ENCODE data around the gene CRYBG3.

CRYBG3 gene

DNA sequence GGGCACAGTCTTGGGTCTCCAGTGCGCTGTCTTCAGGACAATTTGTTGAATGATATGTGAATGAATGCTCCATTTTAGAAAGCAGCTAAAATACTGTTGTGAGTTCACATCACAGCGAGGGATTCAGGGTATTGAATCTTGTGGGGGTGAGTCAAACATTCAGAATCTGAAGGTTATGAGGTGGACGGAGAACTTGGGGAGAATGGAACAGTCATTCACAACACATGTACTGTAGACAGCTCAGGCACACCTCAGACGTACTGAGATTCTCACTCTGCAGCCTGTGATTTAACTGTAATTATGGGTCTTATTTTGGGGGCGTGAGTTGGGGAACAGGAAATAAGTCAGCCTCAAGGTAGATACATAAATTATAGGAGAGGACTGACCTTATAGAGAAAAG, 13.9 kb downstream of the CRYBG3 start:
- DNase-seq (ENCODE audit: low read depth in 2 of 2, low spot score in 1 of 2) = no peak

DNA sequence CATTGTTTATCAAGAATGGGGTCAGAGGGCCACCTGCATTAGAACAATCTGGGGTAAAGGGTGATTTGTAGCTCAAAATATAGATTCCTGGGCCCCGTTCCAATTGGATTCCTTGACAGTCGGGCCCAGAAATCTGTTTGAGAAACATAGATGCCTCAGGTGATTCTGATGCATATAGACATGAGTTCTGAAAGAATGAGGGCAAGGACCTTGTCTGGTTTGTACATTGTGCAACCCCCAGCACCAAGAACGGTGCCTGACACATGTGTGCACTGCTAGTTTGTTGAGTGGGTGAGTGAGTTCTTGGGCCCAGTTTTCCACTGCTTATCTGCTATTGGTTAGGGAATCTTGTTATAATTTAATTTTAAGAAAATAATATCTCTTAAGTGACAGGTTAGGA, 16.6 kb downstream of the CRYBG3 start:
- no peak for DNase-seq (ENCODE audit: low read depth in 2 of 2, low spot score in 1 of 2)

DNA sequence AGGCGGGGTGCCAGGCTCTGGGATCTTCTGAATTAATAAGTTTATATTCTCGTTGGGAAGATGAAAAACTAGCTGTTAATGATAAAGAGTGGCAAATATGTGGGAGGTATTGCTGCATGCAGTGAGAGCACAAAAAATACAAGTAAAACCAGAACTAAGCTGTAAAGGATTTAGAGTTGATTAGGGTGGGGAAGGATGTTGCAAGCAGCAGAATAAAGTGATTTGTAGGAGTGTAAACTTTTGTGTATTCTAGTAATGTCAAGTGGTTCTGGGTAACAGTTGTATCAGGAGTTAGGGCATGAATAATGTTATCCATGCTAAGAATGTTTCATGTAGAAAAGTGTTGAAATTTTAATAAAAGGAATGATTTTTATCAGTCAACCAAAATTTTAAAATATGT, 18.1 kb downstream of the CRYBG3 start:
- no peak for DNase-seq (ENCODE audit: low read depth in 2 of 2, low spot score in 1 of 2)

DNA sequence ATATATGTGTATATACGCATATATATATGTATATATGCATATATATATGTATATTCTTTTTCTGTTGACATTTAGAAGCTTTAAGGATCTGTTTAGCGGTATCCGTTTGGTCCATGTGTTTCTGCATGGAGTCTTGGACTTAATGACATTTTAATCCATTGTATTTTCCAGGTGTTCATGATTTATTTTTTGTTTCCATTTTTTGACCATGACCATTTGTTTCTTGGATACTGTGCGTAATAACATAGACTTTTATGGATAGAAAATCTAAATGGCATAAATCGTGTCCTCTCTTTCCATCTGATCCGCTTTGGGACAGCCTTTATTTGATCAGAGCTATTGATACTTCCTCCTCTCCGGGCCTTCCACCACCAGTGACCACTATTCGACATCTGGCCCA, 19.5 kb downstream of the CRYBG3 start:
- no peak for DNase-seq (ENCODE audit: low read depth in 2 of 2, low spot score in 1 of 2)

DNA sequence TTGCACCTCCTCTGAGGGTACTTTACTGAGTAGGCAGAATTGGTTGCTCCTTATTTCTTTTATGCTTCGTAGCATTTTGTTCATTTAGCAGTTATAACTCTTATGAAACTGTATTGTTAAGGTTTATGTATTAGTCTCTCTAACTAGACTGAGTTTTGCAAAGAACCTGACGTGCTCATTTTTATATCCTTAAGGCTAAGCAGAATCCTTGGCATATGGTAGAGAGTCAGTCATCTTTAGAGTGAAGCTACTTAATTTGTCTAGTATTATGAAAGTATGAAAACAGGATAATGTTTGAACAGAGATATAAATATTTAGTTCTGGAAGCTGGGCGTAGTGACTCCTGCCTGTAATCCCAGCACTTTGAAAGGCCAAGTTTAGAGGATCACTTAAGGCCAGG, 20.1 kb downstream of the CRYBG3 start:
- no peak for DNase-seq (ENCODE audit: low read depth in 2 of 2, low spot score in 1 of 2)

DNA sequence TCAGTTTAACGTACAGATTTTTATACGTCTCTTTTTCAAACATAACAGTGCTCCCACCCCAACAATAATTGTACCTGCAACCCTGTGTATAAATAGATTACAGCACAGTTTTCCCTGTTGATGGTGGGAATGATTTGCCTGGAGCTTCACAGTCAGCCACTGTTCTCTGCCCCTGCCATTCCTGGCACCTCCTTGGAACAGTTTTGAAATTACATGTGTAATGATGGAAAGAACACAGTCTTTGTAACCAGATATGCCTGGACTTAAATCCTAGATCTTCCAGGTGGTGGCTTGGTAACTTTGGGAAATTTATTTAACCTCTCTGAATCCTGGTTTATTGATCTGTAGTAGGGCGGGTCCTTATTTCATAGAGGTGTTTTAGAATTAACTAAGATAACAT, 27.0 kb downstream of the CRYBG3 start:
- DNase-seq (ENCODE audit: low read depth in 2 of 2, low spot score in 1 of 2) = no peak

DNA sequence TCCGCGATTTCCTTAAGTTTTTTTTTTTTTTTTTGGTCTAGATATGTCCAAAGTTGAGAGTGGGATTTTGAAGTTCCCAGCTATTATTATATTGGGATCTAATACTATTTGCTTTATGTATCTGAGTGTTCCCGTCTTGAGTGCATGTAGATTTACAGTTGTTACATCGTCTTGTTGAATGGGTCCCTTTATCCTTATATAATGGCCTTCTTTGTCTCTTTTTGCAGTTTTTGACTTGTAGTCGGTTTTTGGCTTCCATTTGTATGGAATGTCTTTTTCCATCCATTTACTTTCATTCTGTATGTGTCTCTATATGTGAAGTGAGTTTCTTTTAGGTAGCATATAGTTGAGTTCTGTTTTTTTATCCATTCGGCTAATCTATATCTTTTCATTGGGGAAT, 35.6 kb downstream of the CRYBG3 start:
- no peak for DNase-seq (ENCODE audit: low read depth in 2 of 2, low spot score in 1 of 2)

DNA sequence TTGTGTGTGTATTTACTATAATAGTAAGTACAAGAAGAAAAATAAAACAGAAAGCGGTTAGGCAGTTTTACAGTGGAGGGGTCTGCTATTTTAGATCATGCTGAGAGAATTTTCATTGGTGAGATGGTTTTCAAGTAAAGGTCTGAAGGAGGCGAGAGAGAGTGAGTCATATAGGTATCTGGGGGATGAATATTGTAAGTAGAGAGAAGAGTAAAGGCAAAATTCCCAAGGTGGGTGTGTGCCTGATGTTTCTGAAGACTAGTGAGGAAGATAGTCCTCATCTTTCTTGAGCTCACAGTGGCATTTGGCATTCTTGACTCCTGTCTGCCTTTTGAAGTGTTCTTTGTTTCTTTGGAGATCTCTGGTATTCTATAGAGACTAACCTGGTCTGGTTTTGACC, 38.6 kb downstream of the CRYBG3 start:
- no peak for DNase-seq (ENCODE audit: low read depth in 2 of 2, low spot score in 1 of 2)

DNA sequence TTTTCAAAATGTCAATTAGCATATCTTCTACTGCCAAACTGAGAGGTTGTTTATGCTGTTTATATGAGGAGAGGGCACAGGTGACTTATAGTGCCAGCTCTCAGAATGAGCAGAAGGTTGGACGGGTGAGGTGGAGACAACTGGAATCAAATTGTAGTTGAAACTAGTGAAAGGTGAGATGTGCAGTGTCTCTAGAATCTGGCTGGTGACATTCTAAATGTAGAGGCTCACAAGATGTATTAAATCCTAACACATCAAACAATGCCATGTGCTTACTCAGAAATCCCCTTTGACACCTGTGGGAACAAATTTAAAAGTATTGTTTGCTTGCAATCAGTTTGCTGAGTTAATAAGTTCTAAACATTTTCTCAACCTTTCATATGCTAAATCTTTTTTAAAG, 40.8 kb downstream of the CRYBG3 start:
- no peak for DNase-seq (ENCODE audit: low read depth in 2 of 2, low spot score in 1 of 2)

DNA sequence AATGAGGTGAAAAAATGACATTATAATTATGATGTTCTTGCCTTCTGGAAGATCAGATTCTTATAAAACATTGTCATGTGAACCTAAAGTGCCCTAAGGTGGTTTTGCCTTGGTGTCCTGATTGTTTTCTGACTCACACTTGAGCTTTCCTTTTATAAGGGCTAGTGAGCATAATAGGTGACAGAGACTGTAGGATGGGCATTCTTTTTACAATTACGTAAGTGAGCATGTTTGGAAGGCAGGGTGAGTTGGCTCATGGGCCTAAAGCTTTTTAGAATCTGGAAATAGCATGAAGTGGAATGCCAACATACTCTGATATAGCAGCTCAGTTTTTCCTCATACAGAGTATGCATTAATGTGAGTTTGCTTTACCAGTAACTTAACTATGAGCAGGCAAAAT, 41.2 kb downstream of the CRYBG3 start:
- DNase-seq (ENCODE audit: low read depth in 2 of 2, low spot score in 1 of 2) = no peak

DNA sequence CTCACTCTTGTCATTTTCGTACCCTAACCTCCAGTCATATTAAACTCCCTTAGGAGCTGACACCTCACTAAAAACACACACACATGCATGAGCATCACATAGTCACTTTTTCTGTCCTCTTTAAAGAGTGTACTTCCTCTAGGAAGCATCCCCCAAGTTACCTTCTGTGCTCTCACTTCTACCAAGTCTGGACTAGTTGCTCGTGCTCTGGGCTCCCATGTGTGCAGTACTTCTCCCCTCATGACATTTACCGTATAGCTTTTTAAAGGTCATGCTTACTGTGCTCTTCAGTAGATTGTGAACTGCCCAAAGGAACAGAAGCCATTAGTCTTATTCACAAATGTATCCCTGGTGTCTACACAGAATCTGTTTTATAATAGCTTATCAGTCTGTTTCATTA, 42.0 kb downstream of the CRYBG3 start:
- no peak for DNase-seq (ENCODE audit: low read depth in 2 of 2, low spot score in 1 of 2)

DNA sequence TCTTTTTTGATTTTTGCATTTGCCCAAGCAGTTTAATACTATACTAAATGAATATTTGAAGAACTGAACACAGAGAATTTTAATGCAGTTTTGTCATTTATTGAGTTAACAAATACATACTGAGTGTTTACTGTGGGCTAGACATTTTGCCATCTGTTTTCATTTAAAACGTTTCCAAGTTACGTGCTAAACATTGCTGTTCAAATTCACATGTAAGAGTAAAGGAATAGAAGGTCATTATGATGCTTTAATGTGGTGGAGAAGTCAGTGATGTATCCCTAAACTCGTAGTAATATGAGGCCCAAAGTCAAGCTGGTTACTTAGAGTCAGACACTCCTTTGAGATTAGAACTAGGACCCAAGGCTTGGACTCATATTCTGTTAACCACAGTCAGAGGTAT, 49.4 kb downstream of the CRYBG3 start:
- DNase-seq (ENCODE audit: low read depth in 2 of 2, low spot score in 1 of 2) = no peak

DNA sequence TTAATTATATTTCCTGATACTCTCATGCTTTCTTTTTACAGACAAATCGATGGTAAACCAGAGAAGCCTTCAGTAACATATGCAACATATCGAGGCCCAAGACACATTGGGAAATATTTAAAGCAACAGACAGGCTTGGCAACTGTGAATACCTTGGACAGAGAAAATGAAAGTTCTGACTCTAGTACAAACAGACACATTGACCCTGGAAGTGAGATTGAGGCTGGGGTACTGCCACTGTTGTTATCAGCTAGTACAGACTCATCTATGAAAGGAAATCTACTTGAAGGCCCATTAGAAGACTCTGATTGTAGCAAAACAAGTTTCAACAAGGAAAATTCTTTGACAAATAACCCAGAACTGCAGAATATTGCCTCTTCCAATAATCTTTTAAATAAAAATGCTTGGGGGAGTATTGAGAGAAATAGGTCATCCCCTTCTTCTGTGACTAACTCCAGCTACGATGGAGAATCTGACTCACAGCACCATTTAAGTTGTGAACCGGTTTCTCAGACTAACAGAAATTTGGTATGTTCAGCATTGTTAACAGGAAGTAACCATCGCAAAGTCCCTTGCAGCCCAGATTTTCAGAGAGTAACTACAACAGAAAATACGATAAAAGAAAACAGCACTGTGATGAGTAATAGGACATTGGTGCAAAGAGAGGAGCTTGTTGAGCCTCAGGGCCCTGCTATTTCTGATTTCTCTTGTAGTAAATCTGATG, 50.2 kb downstream of the CRYBG3 start:
- no peak for DNase-seq (ENCODE audit: low read depth in 2 of 2, low spot score in 1 of 2)

DNA sequence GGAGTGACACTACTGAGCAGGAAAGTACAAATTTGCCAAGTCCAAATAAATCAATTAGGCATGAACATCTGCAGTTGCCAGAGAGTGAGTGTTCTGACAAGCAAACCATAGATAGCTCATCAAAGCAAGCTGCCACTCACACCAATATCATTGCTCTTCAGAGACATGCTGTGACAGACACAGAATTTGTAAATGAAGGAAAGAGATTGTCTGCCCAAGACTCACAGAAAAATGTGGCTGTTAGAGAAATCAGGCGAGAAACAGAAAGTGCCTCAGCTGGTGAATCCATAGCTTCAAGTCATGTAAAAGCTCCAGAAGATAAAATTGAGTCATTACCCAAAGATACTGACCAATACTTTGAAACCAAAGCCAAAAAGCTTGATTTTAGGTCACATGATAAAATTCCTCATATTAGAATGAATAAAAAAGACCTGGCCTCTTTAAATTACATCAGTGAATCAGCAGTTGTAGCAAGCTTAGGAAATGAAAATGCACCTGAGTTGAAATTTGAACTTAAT, 50.8 kb downstream of the CRYBG3 start:
- no peak for DNase-seq (ENCODE audit: low read depth in 2 of 2, low spot score in 1 of 2)

DNA sequence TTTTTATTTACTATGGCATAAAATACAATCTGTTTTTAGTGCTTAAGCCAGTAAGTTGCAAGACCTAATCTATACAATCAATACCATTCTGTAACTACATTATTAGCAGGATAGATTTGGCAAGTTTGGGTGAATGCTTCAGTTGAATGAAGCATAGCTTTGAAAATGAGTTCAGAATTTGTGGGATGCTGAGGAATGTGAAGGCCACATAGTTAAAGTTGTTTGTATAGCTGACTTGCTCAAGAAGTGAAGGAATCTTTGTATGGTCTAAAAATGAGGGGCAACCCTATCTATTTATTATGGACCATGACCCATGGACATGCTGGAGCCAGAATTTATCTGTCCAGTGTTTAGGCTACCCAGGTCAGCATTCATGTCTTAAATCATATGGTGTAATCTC, 58.5 kb downstream of the CRYBG3 start:
- DNase-seq (ENCODE audit: low read depth in 2 of 2, low spot score in 1 of 2) = no peak

DNA sequence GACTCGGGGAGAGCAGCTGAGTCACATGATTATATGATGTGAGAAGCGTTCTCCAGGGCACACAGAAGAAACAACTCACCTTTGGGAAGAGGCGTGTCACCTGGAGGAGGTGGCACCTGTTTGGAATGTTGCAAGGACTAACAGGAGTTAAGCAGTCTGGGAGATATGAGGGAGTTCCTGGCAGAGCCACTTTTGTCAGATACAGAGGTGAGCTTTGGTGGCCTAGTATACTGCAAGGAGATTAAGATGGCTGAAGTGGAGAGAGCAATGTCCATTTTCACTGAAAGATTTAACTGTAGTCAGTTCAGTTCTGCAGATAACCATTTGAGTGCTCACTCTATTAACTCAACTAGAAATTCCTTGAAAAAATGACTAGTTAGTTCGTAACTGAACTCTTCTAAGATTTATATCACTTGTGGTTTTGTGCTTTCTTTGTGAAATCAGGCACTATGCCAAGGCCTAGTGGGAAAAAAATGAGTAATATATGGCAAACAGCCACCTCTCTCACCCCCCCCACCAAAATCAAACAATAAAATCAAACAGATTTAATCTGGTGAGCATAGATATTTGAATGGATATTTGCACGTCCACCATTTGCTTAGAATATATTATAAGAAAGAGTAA, 61.3 kb downstream of the CRYBG3 start:
- DNase-seq (ENCODE audit: low read depth in 2 of 2, low spot score in 1 of 2) = no peak

DNA sequence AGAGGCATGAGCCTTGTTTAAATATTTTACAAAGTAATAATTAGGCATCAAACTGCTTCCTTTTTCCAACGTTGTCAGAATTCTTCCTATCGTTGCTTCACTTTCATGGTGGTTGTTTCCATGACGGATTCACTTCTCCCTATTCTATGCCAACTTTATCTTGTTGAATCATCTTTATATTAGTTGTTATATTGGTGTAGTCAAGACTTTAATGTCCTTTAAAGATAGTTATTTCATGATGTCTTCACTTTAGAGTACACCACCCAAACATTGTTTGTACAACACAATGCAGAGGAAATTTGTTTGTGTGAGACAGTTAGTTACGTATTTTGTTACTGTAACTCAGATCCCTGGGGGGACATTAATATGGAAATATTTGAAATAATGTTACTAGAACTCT, 61.9 kb downstream of the CRYBG3 start:
- no peak for DNase-seq (ENCODE audit: low read depth in 2 of 2, low spot score in 1 of 2)

DNA sequence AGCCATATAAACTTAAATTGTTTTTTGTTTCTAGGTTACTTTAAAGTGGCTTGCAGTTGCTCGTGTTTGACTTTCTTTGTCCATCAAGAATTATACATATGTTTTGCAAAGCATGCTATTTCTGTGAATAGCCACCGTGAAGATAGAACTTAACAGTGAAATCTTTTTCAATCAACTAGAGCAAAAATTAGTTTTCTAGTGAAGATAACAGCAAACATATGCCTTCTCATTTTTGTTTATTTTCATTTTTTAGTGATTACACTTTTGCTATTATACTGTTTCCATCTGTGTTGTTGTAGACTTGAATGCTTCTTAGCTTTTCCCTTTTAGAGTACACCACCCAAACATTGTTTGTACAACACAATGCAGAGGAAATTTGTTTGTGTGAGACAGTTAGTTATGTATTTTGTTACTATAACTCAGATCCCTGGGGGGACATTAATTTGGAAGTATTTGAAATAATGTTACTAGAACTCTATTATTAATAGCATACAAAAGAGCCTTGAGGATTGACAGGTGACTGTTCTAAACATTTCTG, 62.8 kb downstream of the CRYBG3 start:
- no peak for DNase-seq (ENCODE audit: low read depth in 2 of 2, low spot score in 1 of 2)

DNA sequence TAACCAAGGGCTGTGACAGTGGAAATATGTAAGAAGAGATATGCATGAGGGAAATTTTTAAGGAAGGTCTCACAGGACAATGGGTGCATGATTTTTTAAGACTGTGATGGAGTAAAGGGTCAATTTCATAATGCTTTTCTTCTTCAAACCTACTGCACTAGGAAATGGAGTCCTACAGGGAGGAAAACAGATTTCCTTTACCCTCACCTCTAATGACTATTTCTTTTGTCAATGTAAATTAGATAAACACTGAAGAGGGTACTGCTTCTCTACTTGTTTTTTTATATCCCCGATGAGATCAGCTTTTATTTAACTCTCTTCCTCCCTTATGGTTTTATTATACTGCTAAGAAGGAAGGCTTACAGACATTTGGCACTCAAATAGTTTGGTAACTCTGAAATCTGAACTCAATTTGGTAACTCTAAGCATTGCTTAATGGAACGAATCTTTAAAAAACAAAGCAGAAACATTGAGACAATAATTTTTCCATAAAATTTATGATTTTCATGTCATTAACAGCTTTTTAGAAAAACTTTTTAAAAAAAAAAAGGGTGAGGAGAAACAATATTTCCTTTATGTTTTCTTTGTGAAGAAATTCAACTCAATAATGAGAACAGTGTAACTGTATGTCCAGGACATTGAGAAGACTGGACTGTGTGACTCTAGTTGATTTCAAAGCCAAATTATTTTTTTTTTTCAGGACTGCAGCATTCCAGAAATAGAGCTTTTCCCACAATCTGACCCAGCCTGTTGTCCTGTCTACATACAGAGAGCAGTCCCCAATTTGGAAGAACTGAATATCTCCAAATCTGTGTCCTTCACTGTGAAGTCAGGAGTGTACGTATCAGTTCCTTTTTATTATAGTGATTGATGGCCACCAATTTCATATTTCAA, 64.4 kb downstream of the CRYBG3 start:
- DNase-seq (ENCODE audit: low read depth in 2 of 2, low spot score in 1 of 2) = no peak

DNA sequence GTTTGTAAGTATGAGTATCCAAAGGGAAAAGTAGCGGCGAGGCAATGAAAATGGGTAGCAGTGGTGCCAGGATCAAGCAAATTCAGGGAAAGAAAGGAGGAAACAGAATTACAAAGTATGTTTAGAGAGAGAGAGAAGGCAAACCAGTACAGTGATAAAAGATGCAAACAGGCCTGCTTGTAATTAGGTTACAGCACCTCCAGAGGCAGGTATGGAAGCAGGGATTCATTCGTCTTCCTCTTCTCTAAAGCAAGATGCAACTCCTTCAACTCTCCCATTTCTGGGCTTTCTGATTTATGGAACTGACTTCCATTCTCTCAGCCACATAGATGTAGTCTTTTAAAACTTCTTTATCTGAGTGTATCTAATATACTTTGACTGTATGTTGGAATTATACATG, 68.0 kb downstream of the CRYBG3 start:
- DNase-seq (ENCODE audit: low read depth in 2 of 2, low spot score in 1 of 2) = no peak

DNA sequence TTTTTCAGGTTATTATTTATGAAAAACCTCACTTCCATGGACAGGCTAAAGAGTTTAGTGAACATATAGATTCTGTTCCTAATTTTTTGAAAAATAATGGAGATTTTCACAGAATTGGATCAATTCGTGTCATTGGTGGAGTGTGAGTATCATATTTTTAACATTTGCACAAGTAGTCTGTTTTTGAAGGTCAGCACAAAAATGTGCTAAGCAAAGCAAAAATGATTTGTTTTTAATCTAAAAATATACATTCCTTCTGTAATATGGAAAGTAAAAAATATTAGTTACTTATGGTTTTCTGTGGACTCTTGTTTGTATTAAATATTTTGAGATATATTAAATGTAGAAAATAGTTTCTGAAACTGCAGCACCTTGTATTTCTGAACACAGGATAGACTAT, 71.0 kb downstream of the CRYBG3 start:
- DNase-seq (ENCODE audit: low read depth in 2 of 2, low spot score in 1 of 2) = no peak

DNA sequence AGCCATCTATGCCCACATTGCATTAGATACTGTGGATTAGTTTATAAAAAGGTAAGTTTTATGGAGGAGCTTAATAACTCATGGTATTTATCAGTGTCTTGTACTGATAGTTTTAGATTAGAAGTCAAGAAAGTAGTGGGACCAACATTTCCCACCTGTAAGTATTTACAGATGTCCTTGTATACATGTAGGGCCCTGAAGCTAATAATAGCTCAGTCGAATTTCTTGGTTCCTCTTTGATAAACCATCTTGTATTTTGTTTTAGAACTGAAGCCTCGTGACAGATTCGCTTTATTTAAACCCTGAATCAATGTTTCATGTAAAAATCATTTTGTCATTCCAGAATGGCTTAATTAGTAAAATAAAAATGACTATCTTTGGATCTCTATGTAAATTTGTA, 73.4 kb downstream of the CRYBG3 start:
- DNase-seq (ENCODE audit: low read depth in 2 of 2, low spot score in 1 of 2) = no peak

Measured in stimulated activated CD8-positive, alpha-beta memory T cell treated with anti-CD3 and anti-CD28 coated beads, Interleukin-4, amount 100 ng/mL, for 1 hour (primary cell).